GM12873 (cell line): Measurements from ENCODE around the gene MAD2L2.

Experiments
- TF ChIP-seq, protein P1 (sequence below): IDR thresholded peaks from 2 replicates; pipeline ENCODE4 v1.5.1; 2012; ENCODE audit warnings: low read depth, mild to moderate bottlenecking, moderate library complexity, low read length, control low read depth; ENCODE audit not compliant: insufficient read depth; ENCODE audit errors: missing control alignments

MAD2L2 gene

DNA sequence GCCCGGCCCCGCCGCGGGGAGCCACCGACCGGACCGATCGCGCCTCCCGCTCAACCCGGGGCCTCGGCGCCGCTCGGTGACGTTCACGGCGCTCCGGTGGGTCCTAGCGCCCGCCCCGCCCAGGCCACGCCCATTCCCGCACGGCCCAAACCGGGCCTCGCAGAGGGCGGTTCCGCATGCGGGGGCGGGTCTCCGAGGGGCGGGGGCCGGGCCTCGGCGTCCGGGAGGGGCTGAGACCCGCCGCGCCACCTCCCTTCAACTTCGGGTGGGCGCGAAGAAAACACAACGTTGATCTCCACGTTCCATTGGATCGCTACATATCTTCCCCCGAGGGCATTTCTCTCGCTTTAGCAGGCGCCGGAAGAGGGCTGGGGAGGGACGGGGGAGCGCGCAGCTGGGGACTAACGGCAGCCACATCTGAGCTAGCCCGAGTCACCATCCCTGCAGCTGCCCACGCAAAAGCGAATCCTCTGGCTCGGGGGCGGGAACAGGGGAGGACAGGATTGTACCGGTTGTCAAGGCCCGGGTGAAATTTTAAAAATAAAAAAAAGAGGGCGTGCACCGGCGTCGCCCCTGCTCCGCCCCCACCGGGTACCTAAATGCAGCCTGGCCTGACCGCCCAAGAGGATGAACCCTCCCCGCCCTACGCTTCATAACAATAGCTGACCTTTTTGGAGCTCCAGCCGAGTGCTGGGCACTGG, at the start of gene MAD2L2:
Gene MAD2L2, minus strand, starts transcription at position 78 of the 701 bp plus-strand sequence. CDS start 547 bp downstream, outside the sequence.
- TF ChIP-seq, protein P1, sequence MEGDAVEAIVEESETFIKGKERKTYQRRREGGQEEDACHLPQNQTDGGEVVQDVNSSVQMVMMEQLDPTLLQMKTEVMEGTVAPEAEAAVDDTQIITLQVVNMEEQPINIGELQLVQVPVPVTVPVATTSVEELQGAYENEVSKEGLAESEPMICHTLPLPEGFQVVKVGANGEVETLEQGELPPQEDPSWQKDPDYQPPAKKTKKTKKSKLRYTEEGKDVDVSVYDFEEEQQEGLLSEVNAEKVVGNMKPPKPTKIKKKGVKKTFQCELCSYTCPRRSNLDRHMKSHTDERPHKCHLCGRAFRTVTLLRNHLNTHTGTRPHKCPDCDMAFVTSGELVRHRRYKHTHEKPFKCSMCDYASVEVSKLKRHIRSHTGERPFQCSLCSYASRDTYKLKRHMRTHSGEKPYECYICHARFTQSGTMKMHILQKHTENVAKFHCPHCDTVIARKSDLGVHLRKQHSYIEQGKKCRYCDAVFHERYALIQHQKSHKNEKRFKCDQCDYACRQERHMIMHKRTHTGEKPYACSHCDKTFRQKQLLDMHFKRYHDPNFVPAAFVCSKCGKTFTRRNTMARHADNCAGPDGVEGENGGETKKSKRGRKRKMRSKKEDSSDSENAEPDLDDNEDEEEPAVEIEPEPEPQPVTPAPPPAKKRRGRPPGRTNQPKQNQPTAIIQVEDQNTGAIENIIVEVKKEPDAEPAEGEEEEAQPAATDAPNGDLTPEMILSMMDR = no peak

DNA sequence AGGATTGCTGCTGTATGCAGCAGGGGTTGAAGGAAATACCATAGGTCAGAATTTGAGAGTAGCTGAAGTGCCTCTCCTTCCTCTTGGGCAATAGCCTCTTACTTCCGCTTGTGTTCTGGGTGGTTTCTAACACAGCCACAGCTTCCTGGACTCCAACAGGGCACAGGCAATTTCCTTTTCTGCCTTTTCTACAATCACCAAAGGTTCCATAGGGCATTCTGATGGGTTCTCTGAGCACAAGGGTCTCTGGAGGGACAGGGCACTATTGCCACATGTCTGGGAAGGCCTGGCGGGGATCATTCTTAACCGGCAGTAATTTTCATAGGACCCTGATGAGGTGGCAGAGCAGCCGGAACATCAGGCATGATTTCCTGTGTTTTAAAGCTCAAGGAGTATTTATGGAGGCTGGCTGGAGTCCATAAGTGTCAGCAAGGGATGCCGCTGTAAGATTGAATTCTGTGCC, 49.5 kb upstream of the MAD2L2 start:
- TF ChIP-seq, protein P1 = no peak

DNA sequence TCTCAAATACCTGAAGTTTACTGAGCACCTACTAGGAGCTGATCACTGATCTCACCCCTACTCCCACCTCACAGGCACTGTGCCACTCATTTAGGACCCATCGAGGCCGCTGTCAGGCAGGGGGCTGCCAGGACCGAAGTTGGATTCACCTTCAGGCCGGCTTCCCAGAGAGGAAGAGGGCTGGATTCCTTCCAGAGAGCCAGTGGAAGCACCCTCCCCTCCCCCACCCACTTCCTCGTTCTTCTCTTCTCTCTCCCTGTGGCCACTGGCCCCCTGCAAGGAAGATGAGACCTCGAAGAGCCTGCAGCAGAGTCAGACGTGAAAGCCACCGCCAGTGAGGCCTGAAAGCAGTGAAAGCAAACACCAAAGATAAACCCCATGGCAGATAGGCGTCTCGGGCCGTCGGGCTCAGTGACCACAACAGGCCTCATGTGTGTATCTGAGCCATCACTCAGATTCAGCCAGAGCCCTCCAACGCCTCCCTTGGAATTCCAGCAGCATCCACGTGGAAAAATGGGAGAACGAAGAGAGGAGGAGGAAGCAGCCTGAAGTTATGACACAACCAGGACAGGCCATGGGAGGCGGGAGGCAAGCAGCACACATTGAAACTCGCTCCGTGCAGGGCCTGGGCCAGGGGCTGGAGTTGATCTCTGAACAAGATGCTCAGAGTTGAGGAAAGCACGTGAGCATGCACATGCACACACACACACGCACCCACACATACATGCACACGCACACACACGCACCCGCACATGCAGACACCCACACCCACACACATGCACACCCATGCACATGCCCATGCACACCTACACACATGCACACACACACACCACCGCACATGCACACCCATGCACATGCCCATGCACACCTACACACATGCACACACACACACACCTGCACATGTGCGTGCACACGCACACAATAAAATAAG, 48.8 kb upstream of the MAD2L2 start:
- TF ChIP-seq, protein P1 = no peak

DNA sequence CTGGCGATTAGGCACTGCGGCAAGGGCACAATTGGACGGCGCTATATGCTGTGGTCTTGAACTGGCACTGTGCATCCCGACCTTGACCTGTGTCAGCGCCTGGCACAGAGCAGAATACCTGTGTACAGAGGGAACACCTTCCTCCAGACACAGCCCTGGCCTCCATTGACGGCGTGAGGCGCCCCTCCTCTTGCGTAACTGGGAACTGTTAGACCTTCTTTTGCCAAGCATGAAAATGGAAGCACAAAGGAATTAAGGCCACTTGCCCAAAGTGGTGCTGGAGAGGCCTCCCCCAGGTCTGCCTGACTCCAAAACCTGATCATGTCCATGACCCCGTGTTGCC, 48.2 kb upstream of the MAD2L2 start:
- TF ChIP-seq, protein P1 = no peak

DNA sequence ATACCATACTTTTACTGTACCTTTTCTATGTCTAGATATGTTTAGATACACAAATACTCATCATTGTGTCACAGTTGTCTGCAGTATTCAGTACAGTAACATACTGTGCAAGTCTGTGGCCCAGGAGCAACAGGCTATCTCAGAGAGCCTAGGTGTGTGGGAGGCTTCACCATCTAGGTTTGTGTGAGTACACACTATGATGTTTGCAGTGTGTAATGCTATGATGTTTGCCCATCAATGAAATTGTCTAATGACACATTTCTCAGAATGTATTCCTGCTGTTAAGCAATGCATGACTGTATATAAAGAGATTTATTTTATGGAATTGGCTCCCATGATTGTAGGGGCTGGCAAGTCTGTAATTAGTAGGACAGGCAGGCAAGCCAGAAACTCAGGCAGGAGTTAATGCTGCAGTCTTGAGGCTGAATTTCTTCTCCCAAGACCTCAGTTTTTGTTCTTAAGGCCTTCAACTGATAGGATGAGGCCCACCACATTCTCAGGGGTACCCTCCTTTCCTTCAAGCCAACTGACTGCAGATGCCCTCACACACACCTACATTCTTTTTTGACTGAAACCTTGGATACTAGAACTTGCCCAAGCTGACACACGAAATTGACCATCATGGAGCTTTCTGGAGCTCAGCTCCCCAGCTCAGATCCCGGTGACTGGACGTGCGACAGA, 47.3 kb upstream of the MAD2L2 start:
- TF ChIP-seq, protein P1 = no peak

DNA sequence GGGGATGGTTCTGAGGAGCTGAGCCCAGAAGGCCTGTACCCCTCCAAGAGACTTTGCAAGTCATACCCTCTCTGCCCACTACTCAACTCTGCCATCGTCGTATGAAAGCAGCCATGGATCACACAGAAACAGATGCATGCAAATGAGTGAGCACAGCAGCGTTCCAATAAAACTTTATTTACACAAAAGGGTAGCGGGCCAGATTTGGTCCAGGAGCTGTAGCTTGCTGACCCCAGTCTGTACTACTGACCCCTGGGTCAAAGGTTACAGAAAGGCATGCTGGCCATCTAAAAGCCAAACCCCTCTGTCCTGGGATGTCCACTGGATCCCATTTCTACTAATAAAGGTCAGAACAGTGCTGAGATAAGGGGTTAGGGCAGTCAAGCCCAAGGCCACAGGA, 46.2 kb upstream of the MAD2L2 start:
- TF ChIP-seq, protein P1 = no peak

DNA sequence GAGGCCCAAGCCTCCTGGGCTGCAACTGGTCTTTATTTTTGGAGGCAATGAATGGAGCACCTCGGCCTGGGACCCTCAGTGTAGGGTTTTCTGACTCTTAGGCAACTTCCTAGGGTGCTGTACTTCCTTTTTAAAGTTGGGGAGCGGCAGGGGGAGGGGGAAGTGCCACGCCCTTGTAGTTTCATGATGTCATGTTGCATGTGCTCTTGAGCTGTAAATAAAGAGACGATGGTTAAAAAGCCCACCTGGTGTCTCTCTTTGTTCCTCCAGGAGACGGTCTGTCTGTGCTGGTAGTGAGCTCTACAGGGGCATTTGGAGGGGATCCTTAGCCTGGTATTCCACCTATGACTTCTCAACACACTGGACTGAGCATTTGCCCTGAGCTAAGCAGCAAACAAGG, 44.7 kb upstream of the MAD2L2 start:
- TF ChIP-seq, protein P1 = no peak
